ENCODE data around the gene TGFBR1.

The TGFBR1 gene

GRCh38 chr9:99060621-99061020 lies 44.3 kb upstream of the TGFBR1 start:
- TF ChIP-seq CTCF (IDR thresholded peaks at IDR 0.05), result no peak

GRCh38 chr9:99062549-99062948 lies 42.4 kb upstream of the TGFBR1 start:
- TF ChIP-seq CTCF (IDR thresholded peaks at IDR 0.05), result no peak

GRCh38 chr9:99063522-99063921 lies 41.4 kb upstream of the TGFBR1 start:
- no peak for TF ChIP-seq CTCF (IDR thresholded peaks at IDR 0.05)

- TF ChIP-seq CTCF (IDR thresholded peaks at IDR 0.05), result no peak
Observed at GRCh38 chr9:99066571-99066970, 38.3 kb upstream of the TGFBR1 start.

- no peak for TF ChIP-seq CTCF (IDR thresholded peaks at IDR 0.05)
Observed at GRCh38 chr9:99069075-99069474, 35.8 kb upstream of the TGFBR1 start.

- TF ChIP-seq CTCF (IDR thresholded peaks at IDR 0.05), result no peak
Observed at GRCh38 chr9:99069546-99069945, 35.4 kb upstream of the TGFBR1 start.

GRCh38 chr9:99070681-99071080 lies 34.2 kb upstream of the TGFBR1 start:
- no peak for TF ChIP-seq CTCF (IDR thresholded peaks at IDR 0.05)

GRCh38 chr9:99071313-99072039 lies 33.4 kb upstream of the TGFBR1 start:
- TF ChIP-seq CTCF (IDR thresholded peaks at IDR 0.05), result no peak
